ENCODE measurements around the gene CARMIL1.

Gene CARMIL1

GRCh38 chr6:25655723-25656122, 376.5 kb downstream of the CARMIL1 start:
- DNase-seq (ENCODE audit: low read depth, low spot score): no peak

GRCh38 chr6:25659633-25660368, 380.6 kb downstream of the CARMIL1 start:
- TF ChIP-seq CTCF (IDR thresholded peaks at IDR 0.05; ENCODE audit: insufficient read depth, low read length, missing control alignments): no peak
- no peak overlapping the region for H3K4me3 ChIP-seq (ENCODE audit: low read depth, low read length)
- ChIA-PET CTCF (no interaction called here), POLR2A (no interaction called here)
- no peak for DNase-seq (ENCODE audit: low read depth, low spot score)

More at GRCh38 chr6:25655723-25656122, 376.5 kb downstream of the CARMIL1 start:
- POLR2A ChIA-PET: no interaction called here
- H3K4me3 ChIP-seq (ENCODE audit: low read depth, low read length): no peak overlapping the region
- TF ChIP-seq CTCF (IDR thresholded peaks at IDR 0.05; ENCODE audit: insufficient read depth, low read length, missing control alignments): no peak
- CTCF ChIA-PET: no interaction called here

- no peak overlapping the region for H3K4me3 ChIP-seq (ENCODE audit: low read depth, low read length)
- DNase-seq (ENCODE audit: low read depth, low spot score): no peak
- no peak for TF ChIP-seq CTCF (IDR thresholded peaks at IDR 0.05; ENCODE audit: insufficient read depth, low read length, missing control alignments)
- ChIA-PET POLR2A (no interaction called here), CTCF (no interaction called here)
These were observed 381.3 kb downstream of the CARMIL1 start for GRCh38 chr6:25660512-25660911.

- ChIA-PET CTCF (no interaction called here), POLR2A (no interaction called here)
- no peak overlapping the region for H3K4me3 ChIP-seq (ENCODE audit: low read depth, low read length)
- DNase-seq (ENCODE audit: low read depth, low spot score): no peak
- TF ChIP-seq CTCF (IDR thresholded peaks at IDR 0.05; ENCODE audit: insufficient read depth, low read length, missing control alignments): no peak
These were observed 382.1 kb downstream of the CARMIL1 start for GRCh38 chr6:25661129-25661779.

GRCh38 chr6:25665455-25665854, 386.3 kb downstream of the CARMIL1 start:
- ChIA-PET POLR2A (no interaction called here), CTCF (no interaction called here)
- H3K4me3 ChIP-seq (ENCODE audit: low read depth, low read length): no peak overlapping the region
- TF ChIP-seq CTCF (IDR thresholded peaks at IDR 0.05; ENCODE audit: insufficient read depth, low read length, missing control alignments): no peak
- no peak for DNase-seq (ENCODE audit: low read depth, low spot score)

GRCh38 chr6:25669413-25669812, 390.2 kb downstream of the CARMIL1 start:
- ChIA-PET CTCF (no interaction called here), POLR2A (no interaction called here)
- TF ChIP-seq CTCF (IDR thresholded peaks at IDR 0.05; ENCODE audit: insufficient read depth, low read length, missing control alignments): no peak
- no peak overlapping the region for H3K4me3 ChIP-seq (ENCODE audit: low read depth, low read length)
- no peak for DNase-seq (ENCODE audit: low read depth, low spot score)

All from AG04449 (cell line).